Measurements from ENCODE around the gene ASL.
"Not testable (repeated sequence)": the region's sequence is repeated elsewhere in the genome, so short reads cannot be mapped to it uniquely, and the experiment has no call there.

DNA sequence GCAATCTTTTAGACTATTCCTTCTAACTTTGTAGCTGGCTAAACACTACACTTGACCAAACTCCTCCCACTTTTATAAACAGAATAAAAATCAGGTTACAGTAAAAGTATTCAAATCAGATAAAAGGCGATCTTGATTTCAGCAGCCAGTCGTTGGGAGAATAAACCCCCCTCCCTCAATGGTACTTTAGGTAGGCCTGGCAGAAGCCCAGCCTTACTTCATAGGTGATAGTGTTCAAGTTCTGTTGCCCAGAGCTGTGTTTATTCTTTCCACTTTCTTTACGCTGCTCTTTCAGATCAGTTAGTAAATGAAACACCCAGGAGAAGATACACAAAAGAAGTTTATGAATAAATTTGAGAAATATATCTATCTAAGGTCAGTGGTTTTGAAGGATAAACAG, 47.3 kb upstream of the ASL start:
- TF ChIP-seq, protein P1, sequence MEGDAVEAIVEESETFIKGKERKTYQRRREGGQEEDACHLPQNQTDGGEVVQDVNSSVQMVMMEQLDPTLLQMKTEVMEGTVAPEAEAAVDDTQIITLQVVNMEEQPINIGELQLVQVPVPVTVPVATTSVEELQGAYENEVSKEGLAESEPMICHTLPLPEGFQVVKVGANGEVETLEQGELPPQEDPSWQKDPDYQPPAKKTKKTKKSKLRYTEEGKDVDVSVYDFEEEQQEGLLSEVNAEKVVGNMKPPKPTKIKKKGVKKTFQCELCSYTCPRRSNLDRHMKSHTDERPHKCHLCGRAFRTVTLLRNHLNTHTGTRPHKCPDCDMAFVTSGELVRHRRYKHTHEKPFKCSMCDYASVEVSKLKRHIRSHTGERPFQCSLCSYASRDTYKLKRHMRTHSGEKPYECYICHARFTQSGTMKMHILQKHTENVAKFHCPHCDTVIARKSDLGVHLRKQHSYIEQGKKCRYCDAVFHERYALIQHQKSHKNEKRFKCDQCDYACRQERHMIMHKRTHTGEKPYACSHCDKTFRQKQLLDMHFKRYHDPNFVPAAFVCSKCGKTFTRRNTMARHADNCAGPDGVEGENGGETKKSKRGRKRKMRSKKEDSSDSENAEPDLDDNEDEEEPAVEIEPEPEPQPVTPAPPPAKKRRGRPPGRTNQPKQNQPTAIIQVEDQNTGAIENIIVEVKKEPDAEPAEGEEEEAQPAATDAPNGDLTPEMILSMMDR (conservative IDR thresholded peaks at IDR 0.05 in 1 of 2, IDR thresholded peaks at IDR 0.05 in 1 of 2; ENCODE audit: extremely low read depth in 1 of 2, insufficient read depth in 1 of 2, low read depth in 1 of 2, low read length in 2 of 2): not testable (repeated sequence)
- not testable (repeated sequence) for TF ChIP-seq EZH2 (IDR thresholded peaks at IDR 0.05; ENCODE audit: borderline replicate concordance, low read length)

All from mammary epithelial cell (primary cell).